PC-3 (cell line): ENCODE measurements around the gene GMPR.

Experiments used
- CTCF ChIP-seq: fragments of 300-600 bp; sonication (generic); conservative IDR thresholded peaks from 2 replicates; pipeline ENCODE4 v1.5.1; 2017; ENCODE audit warnings: antibody characterized with exemption, low read depth, mild to moderate bottlenecking, low read length
- EZH2 ChIP-seq: fragments of 300-600 bp; sonication (generic); IDR thresholded peaks from one replicate; pipeline ENCODE4 v1.6.1; 2017; ENCODE audit warnings: antibody characterized with exemption, mild to moderate bottlenecking, low read length; ENCODE audit not compliant: unreplicated experiment
- EZH2phosphoT487 ChIP-seq: fragments of 300-600 bp; sonication (generic); IDR thresholded peaks from 2 replicates; pipeline ENCODE4 v1.6.1; 2018; ENCODE audit warnings: mild to moderate bottlenecking, antibody characterized with exemption, low read length, borderline replicate concordance

- TF ChIP-seq CTCF (no peak), EZH2phosphoT487 (no peak), EZH2 (no peak)
Observed at GRCh38 chr6:16344756-16345155, 106.4 kb downstream of the GMPR start.
